NCI-H1048 (cell line): ENCODE measurements around the gene CENPB.

Experiments
- DNase-seq: peaks from one replicate; lab custom pipeline; 2025; lab: John Stamatoyannopoulos, UW

Gene CENPB

GRCh38 chr20:3766422-3767109, 20.0 kb downstream of the CENPB start:
- no peak for DNase-seq

- DNase-seq: no peak
Measured at GRCh38 chr20:3765171-3765882, 21.2 kb downstream of the CENPB start.

- DNase-seq: no peak
Measured at GRCh38 chr20:3764659-3765058, 21.9 kb downstream of the CENPB start.

GRCh38 chr20:3763671-3764601, 22.6 kb downstream of the CENPB start:
- DNase-seq: no peak

GRCh38 chr20:3760655-3761348, 25.7 kb downstream of the CENPB start:
- DNase-seq: no peak

- DNase-seq: no peak
Measured at GRCh38 chr20:3759884-3760283, 26.7 kb downstream of the CENPB start.

GRCh38 chr20:3759316-3759823, 27.2 kb downstream of the CENPB start:
- DNase-seq: no peak

- no peak for DNase-seq
Measured at GRCh38 chr20:3758566-3758965, 28.0 kb downstream of the CENPB start.

GRCh38 chr20:3757268-3757667, 29.3 kb downstream of the CENPB start:
- DNase-seq: no peak

- no peak for DNase-seq
Measured at GRCh38 chr20:3755814-3756480, 30.6 kb downstream of the CENPB start.

GRCh38 chr20:3755269-3755668, 31.3 kb downstream of the CENPB start:
- DNase-seq: no peak

GRCh38 chr20:3754276-3754630, 32.3 kb downstream of the CENPB start:
- DNase-seq: no peak

- DNase-seq: no peak
Measured at GRCh38 chr20:3753501-3754275, 32.9 kb downstream of the CENPB start.

GRCh38 chr20:3753098-3753497, 33.4 kb downstream of the CENPB start:
- no peak for DNase-seq

GRCh38 chr20:3752386-3752759, 34.2 kb downstream of the CENPB start:
- no peak for DNase-seq

GRCh38 chr20:3751675-3752385, 34.7 kb downstream of the CENPB start:
- no peak for DNase-seq

- DNase-seq: no peak
Measured at GRCh38 chr20:3751305-3751674, 35.2 kb downstream of the CENPB start.

- DNase-seq: no peak
Measured at GRCh38 chr20:3749689-3750531, 36.6 kb downstream of the CENPB start.

- no peak for DNase-seq
Measured at GRCh38 chr20:3749087-3749688, 37.4 kb downstream of the CENPB start.
